Vagina (tissue), 2 donors: ENCODE measurements around the gene ZMYM2. TPM values are rescaled to one million over a fixed set of nuclear protein-coding genes. Genes with fewer than 3 reads are reported as not detected.

ENCODE experiments used
- DNase-seq, 2 donors: peaks; one replicate each; pipeline ENCODE4 v3.0.0-alpha.2; 2017; ENCODE audit errors: extremely low spot score in 2 of 2
- H3K27ac ChIP-seq: fragments of 200-600 bp; sonication (generic); one replicate; pipeline ENCODE4 v1.5.1; 2019
- H3K27me3 ChIP-seq: fragments of 200-600 bp; sonication (generic); one replicate; pipeline ENCODE4 v1.5.1; 2019
- H3K36me3 ChIP-seq, 2 donors: fragments of 200-600 bp; sonication (generic); one replicate each; pipeline ENCODE4 v1.5.1; 2017 to 2019
- H3K4me1 ChIP-seq: fragments of 200-600 bp; sonication (generic); one replicate; pipeline ENCODE4 v1.5.1; 2019
- H3K4me3 ChIP-seq, 2 donors: fragments of 200-600 bp; sonication (generic); 1 replicate in 1 of 2; 2 replicates in 1 of 2; pipeline ENCODE4 v1.5.1; 2016 to 2019
- H3K9me3 ChIP-seq: fragments of 200-600 bp; sonication (generic); one replicate; pipeline ENCODE4 v1.5.1; 2019
- CTCF ChIP-seq, 3 experiments: fragments of 450-650 bp in 2 of 3; fragments of 200-600 bp in 1 of 3; sonication (generic) in 1 of 3; IDR thresholded peaks; one replicate each; pipeline ENCODE4 v1.5.1; 2017 to 2019; ENCODE audit warnings: antibody characterized with exemption in 3 of 3, mild to moderate bottlenecking in 2 of 3, moderate library complexity in 2 of 3
- POLR2A ChIP-seq, 2 donors: fragments of 450-650 bp; IDR thresholded peaks; one replicate each; pipeline ENCODE4 v1.6.1; 2017; ENCODE audit warnings: antibody characterized with exemption in 2 of 2, mild to moderate bottlenecking in 2 of 2, moderate library complexity in 2 of 2
- POLR2AphosphoS5 ChIP-seq, 2 donors: sonication (generic); formaldehyde crosslinking; IDR thresholded peaks; one replicate each; pipeline ENCODE4 v1.9.0; 2017; ENCODE audit warnings: antibody characterized with exemption in 2 of 2, mild to moderate bottlenecking in 2 of 2, low read depth in 1 of 2; ENCODE audit not compliant: insufficient read depth in 1 of 2
- intact Hi-C: fragments of 100-400 bp; cut with DNase I; formaldehyde crosslinking; loops from one replicate; pipeline ENCODE4 v1.15.1; 2023
- total RNA-seq: library from RNA; depleted of rRNA; stranded (reverse); fragments of >200 nt; gene quantifications from one replicate; pipeline ENCODE4 v1.2.3, GENCODE V29; 2016

Gene ZMYM2
- total RNA-seq, 1 donor from 2014 or later = 80.8 TPM

- DNase-seq = no peak
- Histone ChIP-seq H3K36me3 (peaks cover 3 to 76% of the 10 kb centered on the region in 2 donors), H3K9me3 (no peaks in the 10 kb centered on the region), H3K27me3 (no peaks in the 10 kb centered on the region), H3K4me3 (no peak overlapping the region), H3K4me1 (no peaks in the 10 kb centered on the region), H3K27ac (no peak overlapping the region)
- intact Hi-C loops = no loop called here
- TF ChIP-seq POLR2AphosphoS5 (IDR thresholded peaks at IDR 0.05; ENCODE audit: insufficient read depth in 1 of 2, low read depth in 1 of 2) = no peak
- TF ChIP-seq POLR2A (IDR thresholded peaks at IDR 0.05) = no peak
- TF ChIP-seq CTCF (IDR thresholded peaks at IDR 0.05) = no peak
Observed at GRCh38 chr13:20006206-20006605, 47.7 kb downstream of the ZMYM2 start.

GRCh38 chr13:20015763-20016162, 57.2 kb downstream of the ZMYM2 start:
- intact Hi-C loops = no loop called here
- H3K9me3 ChIP-seq = peaks cover 15% of the 10 kb centered on the region
- no peak for DNase-seq
- H3K27me3 ChIP-seq = no peaks in the 10 kb centered on the region
- no peaks in the 10 kb centered on the region for H3K4me1 ChIP-seq
- H3K36me3 ChIP-seq = peaks cover 0 to 41% of the 10 kb centered on the region in 2 donors
- no peak for TF ChIP-seq POLR2A (IDR thresholded peaks at IDR 0.05)
- TF ChIP-seq POLR2AphosphoS5 (IDR thresholded peaks at IDR 0.05; ENCODE audit: insufficient read depth in 1 of 2, low read depth in 1 of 2) = no peak
- TF ChIP-seq CTCF (IDR thresholded peaks at IDR 0.05) = no peak
- H3K27ac ChIP-seq = no peak overlapping the region
- no peak overlapping the region for H3K4me3 ChIP-seq

- Histone ChIP-seq H3K4me3 (no peak overlapping the region), H3K9me3 (peaks cover 15% of the 10 kb centered on the region), H3K27me3 (no peaks in the 10 kb centered on the region), H3K36me3 (peaks cover 0 to 38% of the 10 kb centered on the region in 2 donors), H3K27ac (no peak overlapping the region), H3K4me1 (no peaks in the 10 kb centered on the region)
- no peak for DNase-seq
- TF ChIP-seq POLR2A (IDR thresholded peaks at IDR 0.05) (no peak), CTCF (IDR thresholded peaks at IDR 0.05) (no peak), POLR2AphosphoS5 (IDR thresholded peaks at IDR 0.05; ENCODE audit: insufficient read depth in 1 of 2, low read depth in 1 of 2) (no peak)
- intact Hi-C loops = no loop called here
Observed at GRCh38 chr13:20016649-20017364, 58.3 kb downstream of the ZMYM2 start.

GRCh38 chr13:20017365-20017711, 58.8 kb downstream of the ZMYM2 start:
- no peaks in the 10 kb centered on the region for H3K27me3 ChIP-seq
- peaks cover 0 to 35% of the 10 kb centered on the region in 2 donors for H3K36me3 ChIP-seq
- no peak overlapping the region for H3K27ac ChIP-seq
- intact Hi-C loops = no loop called here
- H3K9me3 ChIP-seq = peaks cover 15% of the 10 kb centered on the region
- TF ChIP-seq POLR2AphosphoS5 (IDR thresholded peaks at IDR 0.05; ENCODE audit: insufficient read depth in 1 of 2, low read depth in 1 of 2) = no peak
- no peak for TF ChIP-seq CTCF (IDR thresholded peaks at IDR 0.05)
- TF ChIP-seq POLR2A (IDR thresholded peaks at IDR 0.05) = no peak
- DNase-seq = no peak
- no peaks in the 10 kb centered on the region for H3K4me1 ChIP-seq
- H3K4me3 ChIP-seq = no peak overlapping the region

- Histone ChIP-seq H3K4me1 (no peaks in the 10 kb centered on the region), H3K4me3 (no peak overlapping the region), H3K27ac (no peak overlapping the region), H3K27me3 (no peaks in the 10 kb centered on the region), H3K9me3 (peaks cover 15% of the 10 kb centered on the region), H3K36me3 (peaks cover 0 to 39% of the 10 kb centered on the region in 2 donors)
- intact Hi-C loops = no loop called here
- DNase-seq = no peak
- no peak for TF ChIP-seq POLR2AphosphoS5 (IDR thresholded peaks at IDR 0.05; ENCODE audit: insufficient read depth in 1 of 2, low read depth in 1 of 2)
- TF ChIP-seq POLR2A (IDR thresholded peaks at IDR 0.05) = no peak
- TF ChIP-seq CTCF (IDR thresholded peaks at IDR 0.05) = no peak
Observed at GRCh38 chr13:20019043-20019442, 60.5 kb downstream of the ZMYM2 start.
